NCI-H345 treated with DMSO at 0.1 percent for 48 hours (cell line): Measurements from ENCODE around the gene KLHL33.

Source experiments
- DNase-seq: peaks from one replicate; lab custom pipeline; 2025; ENCODE audit not compliant: unreplicated experiment; lab: John Stamatoyannopoulos, UW

The KLHL33 gene

GRCh38 chr14:20435582-20436362 is at the start of gene KLHL33:
Gene KLHL33 (minus strand): TSS chr14:20436166. CDS start chr14:20435811, 355 bp downstream.
- DNase-seq: no peak

- no peak for DNase-seq
Observed at GRCh38 chr14:20482382-20482781, 46.4 kb upstream of the KLHL33 start.

GRCh38 chr14:20478894-20479293 is 42.9 kb upstream of the KLHL33 start:
- DNase-seq: no peak

- peak; percentile 3 for DNase-seq
Observed at GRCh38 chr14:20477211-20477876, 41.4 kb upstream of the KLHL33 start.

GRCh38 chr14:20476776-20477175 is 40.8 kb upstream of the KLHL33 start:
- DNase-seq: no peak

- no peak for DNase-seq
Observed at GRCh38 chr14:20472536-20473169, 36.7 kb upstream of the KLHL33 start.

- DNase-seq: peak; percentile 4
Observed at GRCh38 chr14:20470603-20470901, 34.6 kb upstream of the KLHL33 start.

GRCh38 chr14:20469890-20470602 is 34.1 kb upstream of the KLHL33 start:
- peak; percentile 20 for DNase-seq

GRCh38 chr14:20469242-20469889 is 33.4 kb upstream of the KLHL33 start, which contains the start of gene PNP:
Gene PNP (plus strand): TSS chr14:20469406. CDS start chr14:20469525, 119 bp downstream.
- DNase-seq: peak; percentile 85

- no peak for DNase-seq
Observed at GRCh38 chr14:20468764-20469241, 32.8 kb upstream of the KLHL33 start.

GRCh38 chr14:20461225-20462141 is 25.5 kb upstream of the KLHL33 start, which contains the start of gene PIP4P1:
Gene PIP4P1 (minus strand): TSS chr14:20461434. CDS start chr14:20461325, 109 bp downstream.
- DNase-seq: peak; percentile 100

- peak; percentile 16 for DNase-seq
Observed at GRCh38 chr14:20460458-20461224, 24.7 kb upstream of the KLHL33 start.

- no peak for DNase-seq
Observed at GRCh38 chr14:20458031-20458789, 22.2 kb upstream of the KLHL33 start.

- no peak for DNase-seq
Observed at GRCh38 chr14:20456971-20457370, 21.0 kb upstream of the KLHL33 start.

- no peak for DNase-seq
Observed at GRCh38 chr14:20455355-20456300, 19.7 kb upstream of the KLHL33 start.

GRCh38 chr14:20454516-20455354 is 18.8 kb upstream of the KLHL33 start, which contains the start of the genes APEX1 and OSGEP:
Gene APEX1 (plus strand): TSS chr14:20455226. CDS start chr14:20455646, 420 bp downstream.
Gene OSGEP (minus strand): TSS chr14:20454812. CDS start chr14:20454683, 129 bp downstream.
- DNase-seq: peak; percentile 98
